WTC11 (cell line): ENCODE results near the gene MARCHF11.

Experiments used
- ETV6 ChIP-seq: sonication (generic); formaldehyde crosslinking; IDR thresholded peaks from 2 replicates; pipeline ENCODE4 v1.8.1; 2022; ENCODE audit warnings: mild to moderate bottlenecking, missing genetic modification reagents
- JUN ChIP-seq: sonication (generic); formaldehyde crosslinking; IDR thresholded peaks from 2 replicates; pipeline ENCODE4 v1.8.0; 2023; ENCODE audit warnings: mild to moderate bottlenecking, missing genetic modification reagents
- MXD4 ChIP-seq: fragments of 250-450 bp; sonication (Bioruptor Pico); IDR thresholded peaks from 2 replicates; pipeline ENCODE4 v1.8.0; 2021; ENCODE audit warnings: mild to moderate bottlenecking, moderate library complexity, borderline replicate concordance
- NFYB ChIP-seq: sonication (generic); formaldehyde crosslinking; conservative IDR thresholded peaks from 2 replicates; pipeline ENCODE4 v1.8.0; 2022; ENCODE audit warnings: low read depth, missing genetic modification reagents
- TCF7 ChIP-seq: sonication (generic); formaldehyde crosslinking; IDR thresholded peaks from 2 replicates; pipeline ENCODE4 v1.8.0; 2022; ENCODE audit warnings: mild to moderate bottlenecking, low read depth, missing genetic modification reagents, moderate library complexity
- TF ChIP-seq, protein P1 (sequence below): fragments of 200-600 bp; IDR thresholded peaks from 2 replicates; pipeline ENCODE4 v1.8.0; 2022; ENCODE audit warnings: antibody characterized with exemption
- TF ChIP-seq, protein P2 (sequence below): sonication (generic); formaldehyde crosslinking; IDR thresholded peaks from 2 replicates; pipeline ENCODE4 v1.8.0; 2023; ENCODE audit warnings: mild to moderate bottlenecking, missing genetic modification reagents
- TF ChIP-seq, protein P3 (sequence below): sonication (generic); formaldehyde crosslinking; IDR thresholded peaks from 2 replicates; pipeline ENCODE4 v1.8.1; 2023; ENCODE audit warnings: mild to moderate bottlenecking, missing genetic modification reagents
- TF ChIP-seq, protein P4 (sequence below): sonication (generic); formaldehyde crosslinking; conservative IDR thresholded peaks from 2 replicates; pipeline ENCODE4 v1.8.1; 2022; ENCODE audit warnings: mild to moderate bottlenecking, missing genetic modification reagents
- TF ChIP-seq, protein P5 (sequence below): sonication (generic); formaldehyde crosslinking; IDR thresholded peaks from 2 replicates; pipeline ENCODE4 v1.8.1; 2022; ENCODE audit warnings: low read depth, missing genetic modification reagents, borderline replicate concordance
- TF ChIP-seq, protein P6 (sequence below): sonication (generic); formaldehyde crosslinking; IDR thresholded peaks from 2 replicates; pipeline ENCODE4 v1.8.1; 2023; ENCODE audit warnings: mild to moderate bottlenecking, missing genetic modification reagents, moderate library complexity
- TF ChIP-seq, protein P7 (sequence below): sonication (generic); formaldehyde crosslinking; IDR thresholded peaks from 2 replicates; pipeline ENCODE4 v1.8.0; 2022; ENCODE audit warnings: missing genetic modification reagents

DNA sequence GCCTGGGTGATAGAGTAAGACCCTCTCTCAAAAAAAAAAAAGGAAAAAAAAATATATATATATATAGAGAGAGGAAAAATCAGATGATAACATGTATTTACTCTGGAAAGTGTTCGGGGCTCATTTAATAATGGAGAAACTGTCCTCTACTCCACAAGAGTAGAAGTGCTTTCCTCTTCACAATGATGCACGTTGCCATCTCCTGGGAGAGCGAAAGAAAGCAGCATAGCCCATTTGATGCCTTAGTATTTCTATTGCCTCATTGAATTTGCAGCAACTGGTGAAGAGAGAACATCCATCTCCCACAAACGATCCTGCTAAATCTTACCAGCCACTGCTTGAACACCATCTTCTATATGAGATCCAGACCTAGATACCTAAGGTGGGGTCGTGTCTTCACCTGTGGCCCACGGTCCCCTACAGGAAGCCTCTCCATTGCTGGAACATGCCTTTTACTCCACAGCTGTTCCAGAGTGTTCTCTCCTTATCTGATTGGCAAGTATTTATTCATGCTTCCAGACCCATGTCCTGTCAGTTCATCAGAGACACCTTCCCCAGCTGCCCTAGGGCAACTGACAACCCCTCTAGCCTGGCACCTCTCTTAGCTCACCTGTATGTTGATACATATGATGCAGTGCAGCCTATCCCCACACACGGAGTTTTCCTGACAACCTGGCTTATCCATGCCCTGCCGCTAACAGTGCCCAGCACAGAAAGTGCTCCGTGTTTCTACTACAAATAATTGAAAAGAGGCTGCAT lies 115.3 kb downstream of the MARCHF11 start:
- TF ChIP-seq NFYB (no peak), ETV6 (no peak), JUN (CRISPR knock-in tag) (no peak), MXD4 (no peak), TCF7 (CRISPR knock-in tag) (no peak)
- TF ChIP-seq, protein P1, sequence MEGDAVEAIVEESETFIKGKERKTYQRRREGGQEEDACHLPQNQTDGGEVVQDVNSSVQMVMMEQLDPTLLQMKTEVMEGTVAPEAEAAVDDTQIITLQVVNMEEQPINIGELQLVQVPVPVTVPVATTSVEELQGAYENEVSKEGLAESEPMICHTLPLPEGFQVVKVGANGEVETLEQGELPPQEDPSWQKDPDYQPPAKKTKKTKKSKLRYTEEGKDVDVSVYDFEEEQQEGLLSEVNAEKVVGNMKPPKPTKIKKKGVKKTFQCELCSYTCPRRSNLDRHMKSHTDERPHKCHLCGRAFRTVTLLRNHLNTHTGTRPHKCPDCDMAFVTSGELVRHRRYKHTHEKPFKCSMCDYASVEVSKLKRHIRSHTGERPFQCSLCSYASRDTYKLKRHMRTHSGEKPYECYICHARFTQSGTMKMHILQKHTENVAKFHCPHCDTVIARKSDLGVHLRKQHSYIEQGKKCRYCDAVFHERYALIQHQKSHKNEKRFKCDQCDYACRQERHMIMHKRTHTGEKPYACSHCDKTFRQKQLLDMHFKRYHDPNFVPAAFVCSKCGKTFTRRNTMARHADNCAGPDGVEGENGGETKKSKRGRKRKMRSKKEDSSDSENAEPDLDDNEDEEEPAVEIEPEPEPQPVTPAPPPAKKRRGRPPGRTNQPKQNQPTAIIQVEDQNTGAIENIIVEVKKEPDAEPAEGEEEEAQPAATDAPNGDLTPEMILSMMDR, result no peak
- TF ChIP-seq, protein P2, sequence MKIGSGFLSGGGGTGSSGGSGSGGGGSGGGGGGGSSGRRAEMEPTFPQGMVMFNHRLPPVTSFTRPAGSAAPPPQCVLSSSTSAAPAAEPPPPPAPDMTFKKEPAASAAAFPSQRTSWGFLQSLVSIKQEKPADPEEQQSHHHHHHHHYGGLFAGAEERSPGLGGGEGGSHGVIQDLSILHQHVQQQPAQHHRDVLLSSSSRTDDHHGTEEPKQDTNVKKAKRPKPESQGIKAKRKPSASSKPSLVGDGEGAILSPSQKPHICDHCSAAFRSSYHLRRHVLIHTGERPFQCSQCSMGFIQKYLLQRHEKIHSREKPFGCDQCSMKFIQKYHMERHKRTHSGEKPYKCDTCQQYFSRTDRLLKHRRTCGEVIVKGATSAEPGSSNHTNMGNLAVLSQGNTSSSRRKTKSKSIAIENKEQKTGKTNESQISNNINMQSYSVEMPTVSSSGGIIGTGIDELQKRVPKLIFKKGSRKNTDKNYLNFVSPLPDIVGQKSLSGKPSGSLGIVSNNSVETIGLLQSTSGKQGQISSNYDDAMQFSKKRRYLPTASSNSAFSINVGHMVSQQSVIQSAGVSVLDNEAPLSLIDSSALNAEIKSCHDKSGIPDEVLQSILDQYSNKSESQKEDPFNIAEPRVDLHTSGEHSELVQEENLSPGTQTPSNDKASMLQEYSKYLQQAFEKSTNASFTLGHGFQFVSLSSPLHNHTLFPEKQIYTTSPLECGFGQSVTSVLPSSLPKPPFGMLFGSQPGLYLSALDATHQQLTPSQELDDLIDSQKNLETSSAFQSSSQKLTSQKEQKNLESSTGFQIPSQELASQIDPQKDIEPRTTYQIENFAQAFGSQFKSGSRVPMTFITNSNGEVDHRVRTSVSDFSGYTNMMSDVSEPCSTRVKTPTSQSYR (CRISPR knock-in tag), result no peak
- TF ChIP-seq, protein P3, sequence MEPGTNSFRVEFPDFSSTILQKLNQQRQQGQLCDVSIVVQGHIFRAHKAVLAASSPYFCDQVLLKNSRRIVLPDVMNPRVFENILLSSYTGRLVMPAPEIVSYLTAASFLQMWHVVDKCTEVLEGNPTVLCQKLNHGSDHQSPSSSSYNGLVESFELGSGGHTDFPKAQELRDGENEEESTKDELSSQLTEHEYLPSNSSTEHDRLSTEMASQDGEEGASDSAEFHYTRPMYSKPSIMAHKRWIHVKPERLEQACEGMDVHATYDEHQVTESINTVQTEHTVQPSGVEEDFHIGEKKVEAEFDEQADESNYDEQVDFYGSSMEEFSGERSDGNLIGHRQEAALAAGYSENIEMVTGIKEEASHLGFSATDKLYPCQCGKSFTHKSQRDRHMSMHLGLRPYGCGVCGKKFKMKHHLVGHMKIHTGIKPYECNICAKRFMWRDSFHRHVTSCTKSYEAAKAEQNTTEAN, result no peak
- TF ChIP-seq, protein P4, sequence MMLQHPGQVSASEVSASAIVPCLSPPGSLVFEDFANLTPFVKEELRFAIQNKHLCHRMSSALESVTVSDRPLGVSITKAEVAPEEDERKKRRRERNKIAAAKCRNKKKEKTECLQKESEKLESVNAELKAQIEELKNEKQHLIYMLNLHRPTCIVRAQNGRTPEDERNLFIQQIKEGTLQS (CRISPR knock-in tag), result no peak
- TF ChIP-seq, protein P5, sequence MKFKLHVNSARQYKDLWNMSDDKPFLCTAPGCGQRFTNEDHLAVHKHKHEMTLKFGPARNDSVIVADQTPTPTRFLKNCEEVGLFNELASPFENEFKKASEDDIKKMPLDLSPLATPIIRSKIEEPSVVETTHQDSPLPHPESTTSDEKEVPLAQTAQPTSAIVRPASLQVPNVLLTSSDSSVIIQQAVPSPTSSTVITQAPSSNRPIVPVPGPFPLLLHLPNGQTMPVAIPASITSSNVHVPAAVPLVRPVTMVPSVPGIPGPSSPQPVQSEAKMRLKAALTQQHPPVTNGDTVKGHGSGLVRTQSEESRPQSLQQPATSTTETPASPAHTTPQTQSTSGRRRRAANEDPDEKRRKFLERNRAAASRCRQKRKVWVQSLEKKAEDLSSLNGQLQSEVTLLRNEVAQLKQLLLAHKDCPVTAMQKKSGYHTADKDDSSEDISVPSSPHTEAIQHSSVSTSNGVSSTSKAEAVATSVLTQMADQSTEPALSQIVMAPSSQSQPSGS, result no peak
- TF ChIP-seq, protein P6, sequence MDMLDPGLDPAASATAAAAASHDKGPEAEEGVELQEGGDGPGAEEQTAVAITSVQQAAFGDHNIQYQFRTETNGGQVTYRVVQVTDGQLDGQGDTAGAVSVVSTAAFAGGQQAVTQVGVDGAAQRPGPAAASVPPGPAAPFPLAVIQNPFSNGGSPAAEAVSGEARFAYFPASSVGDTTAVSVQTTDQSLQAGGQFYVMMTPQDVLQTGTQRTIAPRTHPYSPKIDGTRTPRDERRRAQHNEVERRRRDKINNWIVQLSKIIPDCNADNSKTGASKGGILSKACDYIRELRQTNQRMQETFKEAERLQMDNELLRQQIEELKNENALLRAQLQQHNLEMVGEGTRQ (CRISPR knock-in tag), result no peak
- TF ChIP-seq, protein P7, sequence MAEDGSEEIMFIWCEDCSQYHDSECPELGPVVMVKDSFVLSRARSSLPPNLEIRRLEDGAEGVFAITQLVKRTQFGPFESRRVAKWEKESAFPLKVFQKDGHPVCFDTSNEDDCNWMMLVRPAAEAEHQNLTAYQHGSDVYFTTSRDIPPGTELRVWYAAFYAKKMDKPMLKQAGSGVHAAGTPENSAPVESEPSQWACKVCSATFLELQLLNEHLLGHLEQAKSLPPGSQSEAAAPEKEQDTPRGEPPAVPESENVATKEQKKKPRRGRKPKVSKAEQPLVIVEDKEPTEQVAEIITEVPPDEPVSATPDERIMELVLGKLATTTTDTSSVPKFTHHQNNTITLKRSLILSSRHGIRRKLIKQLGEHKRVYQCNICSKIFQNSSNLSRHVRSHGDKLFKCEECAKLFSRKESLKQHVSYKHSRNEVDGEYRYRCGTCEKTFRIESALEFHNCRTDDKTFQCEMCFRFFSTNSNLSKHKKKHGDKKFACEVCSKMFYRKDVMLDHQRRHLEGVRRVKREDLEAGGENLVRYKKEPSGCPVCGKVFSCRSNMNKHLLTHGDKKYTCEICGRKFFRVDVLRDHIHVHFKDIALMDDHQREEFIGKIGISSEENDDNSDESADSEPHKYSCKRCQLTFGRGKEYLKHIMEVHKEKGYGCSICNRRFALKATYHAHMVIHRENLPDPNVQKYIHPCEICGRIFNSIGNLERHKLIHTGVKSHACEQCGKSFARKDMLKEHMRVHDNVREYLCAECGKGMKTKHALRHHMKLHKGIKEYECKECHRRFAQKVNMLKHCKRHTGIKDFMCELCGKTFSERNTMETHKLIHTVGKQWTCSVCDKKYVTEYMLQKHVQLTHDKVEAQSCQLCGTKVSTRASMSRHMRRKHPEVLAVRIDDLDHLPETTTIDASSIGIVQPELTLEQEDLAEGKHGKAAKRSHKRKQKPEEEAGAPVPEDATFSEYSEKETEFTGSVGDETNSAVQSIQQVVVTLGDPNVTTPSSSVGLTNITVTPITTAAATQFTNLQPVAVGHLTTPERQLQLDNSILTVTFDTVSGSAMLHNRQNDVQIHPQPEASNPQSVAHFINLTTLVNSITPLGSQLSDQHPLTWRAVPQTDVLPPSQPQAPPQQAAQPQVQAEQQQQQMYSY, result no peak
